ENCODE results near the gene MVK. TPM values are rescaled to one million over a fixed set of nuclear protein-coding genes. Genes with fewer than 3 reads are reported as not detected.

MVK gene
- total and polyA plus RNA-seq, 2 donors (not counting 1 experiment from before 2014, with no cell fraction given), result 18.8 to 22.1 TPM

- no peak for DNase-seq (ENCODE audit: low read depth in 2 of 2)
- Histone ChIP-seq H3K27ac (ENCODE audit: insufficient read depth, low read length) (no peak overlapping the region), H3K79me2 (ENCODE audit: control insufficient read depth, insufficient read depth, low read length) (no peaks in the 10 kb centered on the region), H3K36me3 (ENCODE audit: control insufficient read depth, insufficient read depth, low read length) (no peaks in the 10 kb centered on the region), H3K4me1 (ENCODE audit: control insufficient read depth, extremely low read depth, insufficient read depth, low read length) (no peaks in the 10 kb centered on the region), H3K9me3 (ENCODE audit: control insufficient read depth, insufficient read depth, low read depth, low read length) (no peaks in the 10 kb centered on the region), H3K4me2 (ENCODE audit: extremely low read depth, insufficient read depth, low read length) (no peak overlapping the region), H4K20me1 (ENCODE audit: control insufficient read depth, extremely low read depth, insufficient read depth, low read length) (no peaks in the 10 kb centered on the region), H3K27me3 (ENCODE audit: control insufficient read depth, insufficient read depth, low read length) (no peaks in the 10 kb centered on the region), H3K4me3 (replicated peaks in 1 of 4; ENCODE audit: control extremely low read depth in 1 of 4, insufficient read depth in 1 of 4, low read depth in 3 of 4, low read length in 4 of 4) (no peak overlapping the region), H3K9ac (ENCODE audit: insufficient read depth, low read length) (no peak overlapping the region), H2AFZ (ENCODE audit: low read length) (no peak overlapping the region)
- TF ChIP-seq CTCF (conservative IDR thresholded peaks at IDR 0.05 in 1 of 2, IDR thresholded peaks at IDR 0.05 in 1 of 2; ENCODE audit: low read depth in 1 of 2, low read length in 2 of 2) (no peak), EZH2 (IDR thresholded peaks at IDR 0.05; ENCODE audit: low read length, missing control alignments) (no peak)
Measured at GRCh38 chr12:109637348-109637747, 63.8 kb downstream of the MVK start.

GRCh38 chr12:109637996-109638395, 64.4 kb downstream of the MVK start:
- Histone ChIP-seq H4K20me1 (ENCODE audit: control insufficient read depth, extremely low read depth, insufficient read depth, low read length) (no peaks in the 10 kb centered on the region), H3K9me3 (ENCODE audit: control insufficient read depth, insufficient read depth, low read depth, low read length) (no peaks in the 10 kb centered on the region), H3K27ac (ENCODE audit: insufficient read depth, low read length) (no peak overlapping the region), H2AFZ (ENCODE audit: low read length) (no peak overlapping the region), H3K36me3 (ENCODE audit: control insufficient read depth, insufficient read depth, low read length) (no peaks in the 10 kb centered on the region), H3K9ac (ENCODE audit: insufficient read depth, low read length) (no peak overlapping the region), H3K4me2 (ENCODE audit: extremely low read depth, insufficient read depth, low read length) (no peak overlapping the region), H3K79me2 (ENCODE audit: control insufficient read depth, insufficient read depth, low read length) (no peaks in the 10 kb centered on the region), H3K27me3 (ENCODE audit: control insufficient read depth, insufficient read depth, low read length) (no peaks in the 10 kb centered on the region), H3K4me3 (replicated peaks in 1 of 4; ENCODE audit: control extremely low read depth in 1 of 4, insufficient read depth in 1 of 4, low read depth in 3 of 4, low read length in 4 of 4) (no peak overlapping the region), H3K4me1 (ENCODE audit: control insufficient read depth, extremely low read depth, insufficient read depth, low read length) (no peaks in the 10 kb centered on the region)
- TF ChIP-seq EZH2 (IDR thresholded peaks at IDR 0.05; ENCODE audit: low read length, missing control alignments) (no peak), CTCF (conservative IDR thresholded peaks at IDR 0.05 in 1 of 2, IDR thresholded peaks at IDR 0.05 in 1 of 2; ENCODE audit: low read depth in 1 of 2, low read length in 2 of 2) (no peak)
- DNase-seq (ENCODE audit: low read depth in 2 of 2), result no peak

- Histone ChIP-seq H2AFZ (ENCODE audit: low read length) (no peak overlapping the region), H3K79me2 (ENCODE audit: control insufficient read depth, insufficient read depth, low read length) (no peaks in the 10 kb centered on the region), H3K9ac (ENCODE audit: insufficient read depth, low read length) (no peak overlapping the region), H3K9me3 (ENCODE audit: control insufficient read depth, insufficient read depth, low read depth, low read length) (no peaks in the 10 kb centered on the region), H3K4me2 (ENCODE audit: extremely low read depth, insufficient read depth, low read length) (no peak overlapping the region), H3K27me3 (ENCODE audit: control insufficient read depth, insufficient read depth, low read length) (no peaks in the 10 kb centered on the region), H3K27ac (ENCODE audit: insufficient read depth, low read length) (no peak overlapping the region), H3K4me3 (replicated peaks in 1 of 4; ENCODE audit: control extremely low read depth in 1 of 4, insufficient read depth in 1 of 4, low read depth in 3 of 4, low read length in 4 of 4) (no peak overlapping the region), H3K36me3 (ENCODE audit: control insufficient read depth, insufficient read depth, low read length) (no peaks in the 10 kb centered on the region), H4K20me1 (ENCODE audit: control insufficient read depth, extremely low read depth, insufficient read depth, low read length) (no peaks in the 10 kb centered on the region), H3K4me1 (ENCODE audit: control insufficient read depth, extremely low read depth, insufficient read depth, low read length) (no peaks in the 10 kb centered on the region)
- DNase-seq (ENCODE audit: low read depth in 2 of 2), result no peak
- TF ChIP-seq CTCF (conservative IDR thresholded peaks at IDR 0.05 in 1 of 2, IDR thresholded peaks at IDR 0.05 in 1 of 2; ENCODE audit: low read depth in 1 of 2, low read length in 2 of 2) (no peak), EZH2 (IDR thresholded peaks at IDR 0.05; ENCODE audit: low read length, missing control alignments) (no peak)
Measured at GRCh38 chr12:109638735-109639134, 65.1 kb downstream of the MVK start.

Data from fibroblast of lung (primary cell).